Skeletal muscle satellite cell (primary cell): Measurements from ENCODE around the gene GMDS.

Experiments
- H3K27me3 ChIP-seq: 2 replicates; pipeline ENCODE4 v1.7.0; 2013; ENCODE audit warnings: low read length; ENCODE audit not compliant: control insufficient read depth, insufficient read depth
- H3K36me3 ChIP-seq: 2 replicates; pipeline ENCODE4 v1.7.0; 2013; ENCODE audit warnings: mild to moderate bottlenecking, control low read depth, low read length; ENCODE audit not compliant: insufficient read depth
- H3K4me1 ChIP-seq: 2 replicates; pipeline ENCODE4 v1.7.0; 2013; ENCODE audit warnings: low read length; ENCODE audit not compliant: control insufficient read depth, insufficient read depth
- H3K4me2 ChIP-seq: 2 replicates; pipeline ENCODE4 v1.7.0; 2013; ENCODE audit warnings: mild to moderate bottlenecking, low read length
- H3K4me3 ChIP-seq: 2 replicates; pipeline ENCODE4 v1.7.0; 2013; ENCODE audit warnings: low read length
- H3K9ac ChIP-seq: 2 replicates; pipeline ENCODE4 v1.7.0; 2013; ENCODE audit warnings: mild to moderate bottlenecking, low read depth, low read length, moderate library complexity
- H3K9me3 ChIP-seq: replicated peaks from 2 replicates; pipeline ENCODE4 v1.7.0; 2013; ENCODE audit warnings: mild to moderate bottlenecking, control low read depth, low read length

Gene GMDS

GRCh38 chr6:1963596-1963995, 281.8 kb downstream of the GMDS start:
- Histone ChIP-seq H3K36me3 (no peaks in the 10 kb centered on the region), H3K4me2 (no peak overlapping the region), H3K27me3 (no peaks in the 10 kb centered on the region), H3K9ac (no peak overlapping the region), H3K4me3 (no peak overlapping the region), H3K9me3 (no peaks in the 10 kb centered on the region), H3K4me1 (no peaks in the 10 kb centered on the region)

DNA sequence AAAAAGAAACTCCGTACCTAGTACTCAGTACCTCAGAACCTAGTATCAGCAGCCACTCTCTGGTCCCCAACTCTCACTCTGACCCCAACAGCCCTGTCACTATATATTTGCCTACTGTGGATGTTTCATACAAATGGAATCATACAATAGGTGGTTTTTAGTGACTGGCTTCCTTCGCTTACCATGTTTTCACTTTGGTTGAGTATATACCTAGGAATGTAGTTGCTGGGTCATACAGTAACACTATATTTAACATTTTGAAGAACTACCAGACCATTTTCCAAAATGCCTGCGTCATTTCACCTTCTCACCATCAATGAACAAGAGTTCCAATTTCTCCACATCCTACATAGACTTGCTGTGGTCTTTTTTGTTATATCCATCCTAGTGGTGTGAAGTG, 283.2 kb downstream of the GMDS start:
- H3K9me3 ChIP-seq, result no peaks in the 10 kb centered on the region

DNA sequence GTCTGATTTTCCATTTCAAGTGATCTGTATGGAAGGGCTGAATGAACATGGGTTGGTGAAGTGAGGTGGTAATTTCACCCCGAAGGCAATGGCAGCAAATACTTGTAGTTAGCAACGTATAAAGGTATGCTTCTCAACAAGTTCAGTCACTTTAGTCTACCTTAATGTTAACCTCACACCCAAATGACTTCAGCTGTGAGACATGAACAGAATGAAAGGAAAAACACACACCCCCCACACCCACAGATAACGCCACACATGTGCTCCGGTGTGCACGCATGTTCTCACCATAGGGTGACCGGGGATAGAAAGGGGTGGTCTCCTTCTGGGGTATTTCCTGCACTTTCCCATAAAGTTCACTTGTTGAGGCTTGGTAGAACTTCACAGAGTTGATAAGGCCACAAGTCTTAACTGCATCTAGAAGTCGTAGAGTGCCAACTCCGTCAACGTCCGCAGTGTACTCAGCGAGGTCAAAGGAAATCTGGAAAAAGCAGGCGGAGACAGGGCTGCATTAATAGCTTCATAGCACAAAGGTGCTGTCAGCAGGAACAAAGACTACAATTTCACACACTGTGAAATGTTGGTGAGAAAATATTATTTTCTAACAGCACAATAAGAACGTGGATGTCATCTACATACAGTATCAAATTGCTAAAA, 284.8 kb downstream of the GMDS start:
- H3K27me3 ChIP-seq, result no peaks in the 10 kb centered on the region
- no peak overlapping the region for H3K4me3 ChIP-seq
- no peaks in the 10 kb centered on the region for H3K4me1 ChIP-seq
- no peak overlapping the region for H3K9ac ChIP-seq
- no peaks in the 10 kb centered on the region for H3K9me3 ChIP-seq
- H3K4me2 ChIP-seq, result no peak overlapping the region
- H3K36me3 ChIP-seq, result no peaks in the 10 kb centered on the region

More for the DNA sequence above, 283.2 kb downstream of the GMDS start:
- Histone ChIP-seq H3K9ac (no peak overlapping the region), H3K4me2 (no peak overlapping the region), H3K4me3 (no peak overlapping the region), H3K27me3 (no peaks in the 10 kb centered on the region), H3K36me3 (no peaks in the 10 kb centered on the region), H3K4me1 (no peaks in the 10 kb centered on the region)

- H3K9ac ChIP-seq, result no peak overlapping the region
- H3K36me3 ChIP-seq, result no peaks in the 10 kb centered on the region
- no peak overlapping the region for H3K4me2 ChIP-seq
- H3K4me1 ChIP-seq, result peaks cover 2% of the 10 kb centered on the region
- no peaks in the 10 kb centered on the region for H3K27me3 ChIP-seq
- H3K9me3 ChIP-seq, result no peaks in the 10 kb centered on the region
- no peak overlapping the region for H3K4me3 ChIP-seq
Observed at GRCh38 chr6:1958257-1958656, 287.1 kb downstream of the GMDS start.

DNA sequence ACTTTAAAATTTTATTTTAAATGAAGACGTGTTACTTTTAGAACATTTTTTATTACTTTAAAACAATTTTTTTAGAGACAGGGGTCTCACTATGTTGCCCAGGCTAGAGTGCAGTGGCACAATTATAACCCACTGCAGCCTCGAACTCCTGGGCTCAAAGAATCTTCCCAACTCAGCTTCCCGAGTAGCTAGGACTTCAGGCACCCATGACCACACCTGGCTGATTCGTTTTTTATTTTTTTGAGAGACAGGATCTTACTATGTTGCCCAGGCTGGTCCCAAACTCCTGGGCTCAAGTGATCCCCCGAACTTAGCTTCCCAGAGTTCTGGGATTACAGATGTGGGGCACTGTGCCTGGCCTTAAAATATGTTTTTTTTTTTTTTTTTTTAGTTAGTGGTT, 287.7 kb downstream of the GMDS start:
- Histone ChIP-seq H3K9me3 (no peaks in the 10 kb centered on the region), H3K4me3 (no peak overlapping the region), H3K9ac (no peak overlapping the region), H3K27me3 (no peaks in the 10 kb centered on the region), H3K4me2 (no peak overlapping the region), H3K4me1 (peaks cover 5% of the 10 kb centered on the region), H3K36me3 (no peaks in the 10 kb centered on the region)

GRCh38 chr6:1952740-1953360, 292.6 kb downstream of the GMDS start:
- H3K27me3 ChIP-seq, result no peaks in the 10 kb centered on the region
- no peak overlapping the region for H3K4me3 ChIP-seq
- H3K36me3 ChIP-seq, result no peaks in the 10 kb centered on the region
- no peak overlapping the region for H3K9ac ChIP-seq
- H3K4me2 ChIP-seq, result peak overlapping the region; percentile 45
- no peaks in the 10 kb centered on the region for H3K9me3 ChIP-seq
- H3K4me1 ChIP-seq, result peaks cover 13% of the 10 kb centered on the region

GRCh38 chr6:1950631-1951030, 294.8 kb downstream of the GMDS start:
- H3K9me3 ChIP-seq, result no peaks in the 10 kb centered on the region
- H3K27me3 ChIP-seq, result no peaks in the 10 kb centered on the region
- H3K4me1 ChIP-seq, result peaks cover 13% of the 10 kb centered on the region
- H3K4me2 ChIP-seq, result no peak overlapping the region
- no peaks in the 10 kb centered on the region for H3K36me3 ChIP-seq
- H3K4me3 ChIP-seq, result no peak overlapping the region
- H3K9ac ChIP-seq, result no peak overlapping the region

- Histone ChIP-seq H3K4me2 (no peak overlapping the region), H3K27me3 (no peaks in the 10 kb centered on the region), H3K9me3 (no peaks in the 10 kb centered on the region), H3K36me3 (no peaks in the 10 kb centered on the region), H3K4me1 (peaks cover 13% of the 10 kb centered on the region), H3K4me3 (no peak overlapping the region), H3K9ac (no peak overlapping the region)
Observed at GRCh38 chr6:1949538-1949937, 295.9 kb downstream of the GMDS start.

DNA sequence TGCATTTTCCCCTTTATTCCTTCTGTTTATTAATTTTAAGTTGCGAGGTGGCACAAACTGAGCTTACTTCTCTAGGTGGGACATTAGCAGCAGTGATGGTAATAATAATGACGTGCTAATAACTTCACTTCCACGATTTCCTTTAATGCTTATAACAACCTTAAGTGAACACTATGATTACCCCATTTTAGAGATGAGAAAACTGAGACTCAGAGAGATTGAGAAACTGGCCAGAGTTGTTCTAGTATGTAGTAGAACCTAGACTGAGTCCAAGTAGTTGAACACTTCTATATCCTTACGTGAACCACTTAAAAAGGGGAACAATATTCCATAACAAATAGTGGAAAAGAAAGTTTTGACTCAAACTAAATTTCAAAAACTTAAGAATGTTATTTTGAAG, 297.5 kb downstream of the GMDS start:
- H3K4me1 ChIP-seq, result peaks cover 8% of the 10 kb centered on the region
- no peaks in the 10 kb centered on the region for H3K27me3 ChIP-seq
- no peak overlapping the region for H3K4me2 ChIP-seq
- H3K36me3 ChIP-seq, result no peaks in the 10 kb centered on the region
- H3K4me3 ChIP-seq, result no peak overlapping the region
- no peak overlapping the region for H3K9ac ChIP-seq
- no peaks in the 10 kb centered on the region for H3K9me3 ChIP-seq

DNA sequence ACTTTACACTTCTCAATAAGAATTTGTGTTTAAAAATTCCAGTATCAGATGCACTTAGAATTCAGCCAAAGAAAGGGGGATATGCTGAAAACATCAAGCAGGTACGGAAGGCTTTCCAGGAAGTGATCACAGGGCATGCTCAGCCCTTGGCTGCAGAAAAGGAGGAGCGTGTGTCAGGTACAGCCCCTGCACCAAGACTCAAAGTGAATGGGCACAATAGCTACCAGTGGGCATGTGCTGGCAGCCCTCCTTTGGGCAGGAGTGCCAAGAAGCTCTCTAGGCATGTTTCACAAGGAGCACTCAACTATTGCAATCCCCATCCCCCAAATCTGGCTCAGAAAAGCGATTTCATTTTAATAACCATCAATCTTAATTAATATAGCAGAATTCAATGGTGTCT, 298.8 kb downstream of the GMDS start:
- Histone ChIP-seq H3K27me3 (no peaks in the 10 kb centered on the region), H3K9me3 (no peaks in the 10 kb centered on the region), H3K36me3 (no peaks in the 10 kb centered on the region), H3K4me1 (no peaks in the 10 kb centered on the region), H3K4me2 (no peak overlapping the region), H3K4me3 (no peak overlapping the region), H3K9ac (no peak overlapping the region)

DNA sequence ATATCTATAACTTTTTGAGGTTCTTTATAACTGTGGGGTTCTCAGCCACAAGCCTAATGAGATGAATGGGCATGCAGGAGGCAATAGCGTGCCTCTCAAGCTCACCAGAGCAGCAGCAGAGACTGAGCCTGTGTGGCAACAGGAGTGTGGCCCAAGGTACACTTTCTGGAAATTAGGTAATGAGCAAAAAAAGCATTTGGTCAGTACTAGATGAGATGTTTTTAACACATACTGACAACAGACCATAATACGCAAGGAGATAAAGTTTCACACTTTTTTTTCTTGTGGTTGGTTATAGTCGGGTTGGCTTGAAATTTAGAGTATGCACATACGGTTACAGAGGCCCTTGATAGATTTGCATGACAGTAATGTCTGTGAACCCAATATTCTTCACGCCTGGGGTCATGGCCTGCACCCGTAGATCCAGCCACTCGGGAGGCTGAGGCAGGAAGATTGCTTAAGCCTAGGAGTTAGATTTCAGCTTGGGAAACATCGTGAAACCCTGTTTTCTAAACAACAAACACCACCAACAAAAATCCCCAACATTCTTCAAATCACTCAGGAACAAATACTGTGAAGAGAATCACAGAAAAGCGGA, 300.1 kb downstream of the GMDS start:
- Histone ChIP-seq H3K36me3 (no peaks in the 10 kb centered on the region), H3K4me1 (no peaks in the 10 kb centered on the region)

GRCh38 chr6:1942834-1943233, 302.6 kb downstream of the GMDS start:
- Histone ChIP-seq H3K4me3 (no peak overlapping the region), H3K4me1 (no peaks in the 10 kb centered on the region), H3K36me3 (no peaks in the 10 kb centered on the region), H3K27me3 (no peaks in the 10 kb centered on the region), H3K9me3 (no peaks in the 10 kb centered on the region), H3K4me2 (no peak overlapping the region), H3K9ac (no peak overlapping the region)

More for the DNA sequence above, 300.1 kb downstream of the GMDS start:
- Histone ChIP-seq H3K4me2 (no peak overlapping the region), H3K9me3 (no peaks in the 10 kb centered on the region), H3K4me3 (no peak overlapping the region), H3K27me3 (no peaks in the 10 kb centered on the region), H3K9ac (no peak overlapping the region)
